HK-2 (cell line): ENCODE results near the gene HAGHL.

Experiments
- DNase-seq: peaks from one replicate; pipeline ENCODE4 v3.0.0-alpha.2; 2018; ENCODE audit not compliant: unreplicated experiment

HAGHL gene

DNA sequence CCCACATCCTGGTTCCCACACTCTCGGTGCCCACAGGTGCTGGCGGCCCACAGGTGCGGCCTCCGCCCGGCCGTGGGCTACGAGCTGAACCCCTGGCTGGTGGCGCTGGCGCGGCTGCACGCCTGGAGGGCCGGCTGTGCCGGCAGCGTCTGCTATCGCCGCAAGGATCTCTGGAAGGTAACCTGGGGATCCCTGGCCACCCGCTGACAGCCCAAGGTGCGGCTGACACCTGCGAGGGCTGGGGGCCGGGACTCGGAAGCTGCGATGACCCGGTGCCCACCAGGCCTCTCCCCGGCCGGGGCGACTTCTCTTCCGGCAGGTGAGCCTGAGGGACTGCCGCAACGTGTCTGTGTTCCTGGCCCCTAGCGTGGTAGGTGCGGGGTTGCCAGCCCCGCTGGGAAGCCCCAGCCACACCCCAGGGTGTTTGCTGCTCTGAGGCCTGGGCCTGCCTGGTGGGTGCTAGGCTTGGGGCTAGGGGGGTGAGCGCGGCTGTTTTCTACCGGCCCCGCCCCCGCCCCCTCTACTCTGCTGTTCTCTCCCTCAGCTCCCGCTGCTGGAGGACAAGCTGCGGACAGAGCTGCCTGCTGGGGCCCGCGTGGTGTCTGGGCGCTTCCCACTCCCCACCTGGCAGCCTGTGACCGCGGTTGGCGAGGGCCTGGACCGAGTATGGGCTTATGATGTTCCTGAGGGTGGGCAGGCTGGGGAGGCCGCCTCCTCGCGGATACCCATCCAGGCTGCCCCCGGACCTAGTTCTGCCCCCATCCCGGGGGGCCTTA lies 5.0 kb upstream of the HAGHL start:
- DNase-seq = no peak

GRCh38 chr16:722835-723633 lies 3.9 kb upstream of the HAGHL start:
- no peak for DNase-seq

GRCh38 chr16:723695-724094 lies 3.2 kb upstream of the HAGHL start:
- DNase-seq = no peak

DNA sequence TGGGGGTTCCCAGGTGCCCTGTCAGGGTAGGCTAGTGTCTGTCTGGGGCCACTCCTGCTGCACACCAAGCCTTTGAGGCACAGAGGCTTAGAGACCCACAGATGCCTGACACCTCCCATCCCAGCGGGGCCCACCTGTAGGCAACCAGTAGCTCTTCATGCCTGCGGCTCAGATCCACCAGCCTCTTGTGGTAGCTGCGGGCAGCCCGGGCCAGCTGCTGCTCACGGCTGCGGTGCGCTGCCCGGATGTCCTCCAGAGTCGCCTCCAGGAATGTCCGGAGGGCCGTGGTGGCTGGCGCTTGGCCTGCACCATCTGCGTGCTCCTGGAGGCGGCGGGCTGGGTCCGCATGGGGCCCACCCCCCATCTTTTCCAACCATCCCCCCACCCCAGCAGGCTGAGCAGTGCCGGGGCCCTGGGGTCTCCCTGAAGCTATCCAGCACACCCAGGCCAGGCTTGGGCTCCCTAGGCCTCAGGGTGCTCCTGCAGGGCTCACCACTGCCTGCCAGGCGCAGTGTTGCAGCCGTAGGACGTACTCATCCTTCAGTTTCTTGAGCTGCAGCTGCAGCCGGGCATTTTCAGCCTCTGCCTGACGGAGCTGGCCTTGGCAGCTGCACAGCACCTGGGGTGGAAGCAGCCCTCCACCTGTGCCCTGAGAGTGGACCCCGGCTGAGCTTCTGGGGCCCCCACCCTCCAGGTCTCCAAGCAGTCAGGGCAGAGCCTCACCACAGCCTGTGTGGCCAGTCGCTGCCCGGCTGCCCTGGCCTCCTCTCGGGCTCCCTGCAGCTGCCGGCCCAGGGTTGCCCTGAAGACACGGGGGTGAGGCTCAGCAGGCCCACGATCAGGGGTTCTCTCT lies 2.5 kb upstream of the HAGHL start:
- DNase-seq = no peak

- DNase-seq = no peak
Measured at GRCh38 chr16:725041-725376, 1.9 kb upstream of the HAGHL start.

DNA sequence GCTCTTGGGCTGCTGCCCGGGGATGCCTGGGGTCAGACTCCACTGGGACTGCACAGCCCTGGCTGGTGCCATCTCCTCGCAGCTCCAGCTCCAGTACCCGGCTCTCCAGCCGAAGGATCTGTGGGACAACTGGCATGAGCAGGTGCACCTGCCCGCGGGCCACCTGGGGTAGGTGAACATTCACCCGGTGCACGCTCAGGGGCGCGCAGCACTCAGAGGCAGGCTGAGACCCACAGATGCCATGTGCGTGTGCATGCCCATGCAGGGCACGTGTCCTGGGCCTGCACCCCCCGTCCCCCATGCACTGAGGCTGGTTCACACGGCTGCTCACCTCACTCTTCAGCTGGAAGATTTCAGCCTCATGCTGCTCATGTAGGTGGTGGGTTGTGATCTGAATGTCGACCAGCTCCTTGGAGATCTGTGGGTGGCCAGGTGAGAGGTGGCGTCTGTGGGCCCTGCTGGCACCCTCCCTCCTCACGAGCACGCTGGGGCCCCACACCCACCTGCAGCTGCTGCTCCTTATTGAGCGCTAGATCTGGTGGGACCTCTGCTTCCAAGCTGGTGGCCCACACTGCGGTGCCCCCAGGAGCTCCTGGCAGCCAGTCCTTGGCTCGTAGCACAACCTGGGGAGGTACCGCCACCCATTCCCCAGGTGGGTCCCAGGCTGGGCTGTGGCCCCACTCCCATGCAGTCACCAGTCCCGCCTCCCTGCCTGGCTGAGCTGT lies 1.3 kb upstream of the HAGHL start:
- no peak for DNase-seq

- DNase-seq = no peak
Measured at GRCh38 chr16:726188-726437, 793 bp upstream of the HAGHL start.

DNA sequence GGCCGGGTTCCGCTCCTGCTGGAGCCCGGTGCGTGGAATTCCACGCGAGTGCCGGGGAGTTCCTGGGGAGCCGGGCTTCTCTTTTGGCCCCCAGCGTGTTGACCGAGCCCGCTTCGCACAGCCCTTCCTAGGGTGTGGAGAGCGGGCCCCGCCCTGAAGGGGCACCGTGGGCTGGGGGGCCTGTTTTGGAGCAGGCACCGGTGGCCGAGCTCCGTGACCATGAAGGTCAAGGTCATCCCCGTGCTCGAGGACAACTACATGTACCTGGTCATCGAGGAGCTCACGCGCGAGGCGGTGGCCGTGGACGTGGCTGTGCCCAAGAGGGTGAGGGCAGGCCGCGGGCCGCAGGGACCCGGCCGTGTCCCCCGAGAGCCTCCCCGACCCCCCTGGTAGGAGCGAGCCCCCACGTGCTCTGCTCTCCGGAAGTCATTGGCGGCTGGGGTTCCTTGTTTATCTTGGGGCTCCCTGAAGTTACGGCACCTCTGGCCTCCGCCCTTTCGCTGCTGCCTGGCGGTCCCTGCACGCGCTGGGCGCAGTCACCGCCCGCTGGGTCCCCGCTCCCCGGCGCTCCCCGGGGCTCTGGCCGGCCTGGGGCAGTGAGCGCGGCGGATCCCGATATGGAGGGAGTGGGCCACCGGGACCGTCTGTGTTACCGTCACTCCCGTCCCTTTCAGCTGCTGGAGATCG lies 528 bp downstream of the HAGHL start:
- DNase-seq = no peak

- peak; percentile 82 for DNase-seq
Measured at GRCh38 chr16:728131-728889, 1.4 kb downstream of the HAGHL start.

DNA sequence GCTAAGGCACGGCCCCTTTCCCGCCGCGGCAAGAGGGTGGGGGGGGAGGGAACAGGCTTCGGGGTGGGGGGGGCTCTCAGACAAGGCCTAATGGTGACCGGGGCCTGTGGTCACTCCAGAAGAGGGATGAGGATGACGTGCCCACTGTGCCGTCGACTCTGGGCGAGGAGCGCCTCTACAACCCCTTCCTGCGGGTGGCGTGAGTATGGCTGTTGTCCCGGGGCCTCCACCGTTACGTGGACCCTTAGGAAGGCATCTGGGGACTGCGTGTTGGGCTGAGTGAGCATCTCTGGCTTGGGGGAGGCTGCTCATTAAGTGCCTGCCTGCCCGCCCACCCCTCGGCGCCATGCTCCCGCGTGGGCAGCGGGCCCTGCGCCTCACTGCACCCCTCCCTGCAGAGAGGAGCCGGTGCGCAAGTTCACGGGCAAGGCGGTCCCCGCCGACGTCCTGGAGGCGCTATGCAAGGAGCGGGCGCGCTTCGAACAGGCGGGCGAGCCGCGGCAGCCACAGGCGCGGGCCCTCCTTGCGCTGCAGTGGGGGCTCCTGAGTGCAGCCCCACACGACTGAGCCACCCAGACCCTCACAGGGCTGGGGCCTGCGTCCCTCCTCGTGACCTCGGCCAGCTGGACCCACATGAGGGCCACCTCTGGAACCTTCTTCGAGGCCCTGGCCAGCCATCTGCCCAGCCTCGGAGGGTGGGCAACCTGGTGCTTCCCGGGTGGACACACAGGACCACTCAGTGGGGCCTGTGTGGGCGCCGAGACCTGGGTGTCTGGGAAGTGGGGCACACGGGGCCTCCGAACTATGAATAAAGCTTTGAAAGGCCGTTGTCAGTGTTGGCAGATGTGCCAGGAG lies 2.2 kb downstream of the HAGHL start:
- DNase-seq = no peak

DNA sequence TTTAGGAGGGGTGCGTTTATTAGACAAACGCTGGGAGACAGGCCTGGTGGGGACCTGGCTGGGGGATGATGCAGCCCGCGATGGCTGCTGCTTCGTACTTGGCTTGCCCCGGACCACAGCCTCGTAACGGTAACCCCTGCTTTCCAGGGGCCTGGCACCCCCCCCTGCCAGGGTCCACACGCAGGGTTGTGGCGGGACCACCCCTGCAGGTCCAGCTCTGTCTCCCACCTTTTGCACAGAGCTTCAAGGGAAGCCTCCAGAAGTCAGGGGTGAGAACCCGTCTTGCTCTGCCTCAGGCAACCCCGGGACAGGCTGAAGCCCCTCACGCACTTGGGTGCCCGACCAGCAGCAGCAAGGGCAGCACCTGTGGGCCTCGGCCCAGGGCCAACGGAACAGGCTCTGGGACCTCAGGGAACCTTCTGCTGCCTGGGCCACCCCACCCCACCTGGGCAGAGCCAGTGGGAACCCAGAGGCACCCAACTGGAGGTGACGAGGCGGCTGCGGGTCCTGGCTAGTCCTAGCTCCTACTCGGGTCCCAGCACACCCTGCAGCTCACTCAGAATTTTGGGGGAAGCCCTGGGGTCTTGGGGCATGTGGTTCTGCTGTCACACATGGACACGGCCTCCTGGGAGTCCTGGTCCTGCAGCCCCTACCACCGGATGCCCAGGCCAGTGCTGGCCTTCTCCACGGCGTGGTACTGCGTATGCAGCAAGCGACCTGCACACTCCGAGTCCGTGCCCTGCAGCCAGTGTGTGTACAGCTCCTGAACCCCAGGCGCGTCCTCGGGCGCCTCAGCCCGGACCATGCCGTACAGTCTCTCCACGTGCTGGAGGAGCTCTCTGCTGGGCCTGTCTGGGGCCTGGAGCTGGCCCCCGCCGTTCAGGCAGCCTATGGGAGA lies 3.1 kb downstream of the HAGHL start:
- DNase-seq = no peak

DNA sequence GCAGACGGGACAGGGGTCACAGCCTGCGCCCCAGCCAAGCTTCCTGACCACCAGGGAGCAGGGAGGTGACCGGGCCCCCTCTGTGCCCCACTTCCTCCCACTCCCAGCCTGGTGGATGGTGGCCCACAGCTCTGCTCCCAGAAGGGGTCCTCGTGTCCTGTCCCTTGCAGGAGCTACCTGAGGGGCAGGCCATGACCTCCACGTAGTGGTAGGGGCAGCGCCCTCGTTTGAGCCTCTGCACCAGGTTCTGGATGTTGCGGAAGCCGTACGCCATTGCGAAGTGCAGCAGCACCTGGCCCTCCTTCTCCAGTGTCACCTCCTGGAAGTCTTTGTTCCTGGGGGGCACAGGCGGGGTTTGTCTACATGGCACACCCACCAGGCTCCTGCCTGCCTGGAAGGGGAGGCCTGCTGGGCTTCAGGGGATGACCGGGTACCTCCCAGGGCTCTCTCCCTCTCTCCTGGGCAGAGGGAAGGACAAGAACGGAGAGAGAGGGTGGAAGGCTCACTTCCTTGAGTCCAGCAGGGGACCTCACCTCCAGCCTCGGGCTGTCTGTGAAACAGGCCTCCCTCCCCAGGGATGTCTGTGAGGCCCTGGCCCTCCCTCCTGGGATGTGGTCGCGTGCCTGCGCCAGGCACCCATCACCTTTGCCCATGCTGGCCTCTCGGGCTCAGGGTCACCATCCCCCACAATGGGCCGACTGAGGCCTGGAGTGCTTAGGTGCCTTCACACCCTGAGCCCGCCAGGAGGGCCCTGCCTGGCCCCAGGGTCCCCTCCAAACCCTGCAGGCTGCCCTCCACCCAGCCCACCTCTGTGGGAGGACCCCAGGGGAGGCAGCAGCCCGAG lies 4.0 kb downstream of the HAGHL start:
- DNase-seq = no peak

DNA sequence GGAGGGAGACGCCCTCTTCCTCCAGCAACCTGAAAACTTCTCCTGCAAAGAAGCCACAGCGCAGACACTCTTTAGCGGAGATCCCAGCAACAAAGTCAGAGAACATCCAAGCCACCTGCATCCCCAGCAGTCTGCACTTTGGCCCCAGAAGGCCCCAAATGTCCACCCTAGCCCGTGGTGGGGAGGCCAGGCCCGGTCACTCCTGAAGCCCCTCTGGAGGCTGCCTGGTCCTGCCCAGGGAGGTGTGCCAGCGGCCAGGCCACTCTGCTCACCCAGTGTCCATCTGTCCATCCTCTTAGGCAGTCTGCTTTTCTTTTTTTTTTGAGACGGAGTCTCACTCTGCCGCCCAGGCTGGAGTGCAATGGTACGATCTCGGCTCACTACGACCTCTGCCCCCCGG lies 5.4 kb downstream of the HAGHL start:
- DNase-seq = no peak

DNA sequence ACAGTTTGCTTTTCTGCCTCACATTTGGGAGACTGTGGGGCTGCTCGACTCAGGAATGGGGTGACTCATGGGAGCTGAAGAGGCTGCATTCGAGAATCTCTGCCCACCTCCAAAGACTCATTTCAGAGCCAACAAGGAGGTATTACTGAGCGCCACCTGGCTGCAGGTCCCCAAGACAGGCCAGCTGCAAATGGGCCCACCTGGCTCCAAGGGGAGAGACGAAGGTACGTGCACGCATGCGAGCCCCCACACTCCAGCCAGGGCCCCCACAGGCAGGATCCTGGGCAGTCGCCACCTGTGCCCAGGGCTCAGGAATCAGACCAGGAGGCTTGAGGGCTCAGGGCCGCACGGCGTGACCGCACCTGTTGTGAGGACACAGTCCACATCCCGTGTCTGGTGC lies 6.0 kb downstream of the HAGHL start:
- DNase-seq = no peak

DNA sequence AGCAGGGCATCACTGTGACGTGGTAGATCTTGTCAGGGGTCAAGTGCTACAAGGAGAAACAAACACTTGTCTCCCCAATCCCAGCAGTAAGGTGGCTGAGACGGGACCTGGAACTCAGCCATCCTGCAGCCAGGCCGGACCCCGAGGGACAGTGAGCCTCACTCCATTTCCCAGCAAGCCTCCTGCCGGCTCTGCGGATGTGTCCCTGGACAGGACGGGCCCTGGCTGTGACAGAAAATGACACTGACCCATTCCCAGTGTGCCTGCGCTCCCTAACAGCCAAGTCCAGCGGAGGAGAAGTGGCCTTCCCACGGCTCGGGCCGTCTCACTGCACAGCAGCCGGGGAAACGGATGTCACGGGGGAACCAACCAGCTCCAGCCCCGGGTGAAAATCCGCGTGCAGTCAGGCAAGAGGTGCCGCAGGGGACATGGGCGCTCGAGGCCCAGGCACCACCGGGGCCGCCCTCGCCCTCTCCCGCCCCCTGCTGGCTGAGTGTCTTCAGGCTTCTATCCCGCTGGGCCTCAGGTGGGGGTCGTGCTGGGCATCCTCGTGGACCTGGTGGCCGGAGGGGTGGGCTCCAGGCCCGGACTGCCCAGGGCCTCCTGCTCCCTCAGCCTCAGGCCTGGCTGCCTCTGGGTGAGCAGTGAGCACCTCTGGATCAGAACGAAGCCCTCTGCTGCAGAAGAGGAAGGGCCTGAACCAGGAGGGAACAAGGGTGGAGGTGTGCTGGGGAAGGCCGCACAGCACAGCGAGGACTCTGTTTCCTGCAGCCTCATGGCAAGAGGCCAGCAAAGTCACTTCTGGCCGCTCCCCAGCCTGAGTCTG lies 6.7 kb downstream of the HAGHL start:
- DNase-seq = no peak

- DNase-seq = no peak
Measured at GRCh38 chr16:734208-734980, 7.5 kb downstream of the HAGHL start.
